Measurements from ENCODE around the gene AFAP1. TPM values are rescaled to one million over a fixed set of nuclear protein-coding genes. Genes with fewer than 3 reads are reported as not detected.

Gene AFAP1
- total and polyA plus RNA-seq, 2 of the 4 experiments (the other 2 are of a cell fraction): 48.2 to 80.9 TPM

GRCh38 chr4:7932287-7932686 lies 7.4 kb downstream of the AFAP1 start:
- in situ Hi-C loops (cut with MboI; ENCODE audit: low sequenced_read_pairs): no loop called here
- no peak overlapping the region for H2BK5ac ChIP-seq (ENCODE audit: low read depth, low read length, poor library complexity, severe bottlenecking)
- WGBS, 2 experiments (ENCODE audit: extremely low coverage in 2 of 2, insufficient read length in 1 of 2): no CpG with 5 or more reads among the region's 1 CpG
- no peak overlapping the region for H3K56ac ChIP-seq (ENCODE audit: extremely low read depth, insufficient read depth, low read length)
- ATAC-seq (ENCODE audit: low read depth) (no peak), DNase-seq (no peak)
- ChIA-PET POLR2A (ENCODE audit: unreplicated experiment) (no interaction called here), CTCF (interaction anchor here (0.9 to 1.2 kb wide), 2 partner anchors 14 to 127 kb away, joined by 3 read pairs; no protein-coding TSS in a partner anchor)
- H2BK20ac ChIP-seq (ENCODE audit: low read depth, low read length): no peak overlapping the region
- H3K4me2 ChIP-seq (ENCODE audit: low read depth, low read length): no peak overlapping the region
- H3K4me3 ChIP-seq (ENCODE audit: insufficient read depth, low read depth, low read length): no peak overlapping the region
- no peaks in the 10 kb centered on the region for H3K27me3 ChIP-seq (ENCODE audit: control insufficient read depth, insufficient read depth, low read length)
- dilution Hi-C loops (cut with HindIII; ENCODE audit: low sequenced_read_pairs, unreplicated experiment): no loop called here
- H4K5ac ChIP-seq (ENCODE audit: low read depth, low read length): no peak overlapping the region
- peaks cover 5 to 59% of the 10 kb centered on the region in 2 experiments; a peak in 2 of 4 replicates for H3K79me1 ChIP-seq (ENCODE audit: low read depth in 1 of 2, low read length in 2 of 2)
- peaks cover 90% of the 10 kb centered on the region for H4K20me1 ChIP-seq (ENCODE audit: insufficient read depth, low read length)
- H3K9ac ChIP-seq (ENCODE audit: low read depth, low read length): no peak overlapping the region
- no peak overlapping the region for H4K8ac ChIP-seq (ENCODE audit: low read depth in 2 of 2, low read length in 2 of 2)
- no peak overlapping the region for H3K18ac ChIP-seq (ENCODE audit: low read depth, low read length)
- H3K9me1 ChIP-seq (ENCODE audit: insufficient read depth, low read length): peaks cover 18% of the 10 kb centered on the region
- TF ChIP-seq CHD1 (IDR thresholded peaks at IDR 0.05; ENCODE audit: low read depth, low read length): no peak
- no peak for TF ChIP-seq MXI1 (IDR thresholded peaks at IDR 0.05; ENCODE audit: borderline replicate concordance, low read depth, low read length)
- TF ChIP-seq CTCF (conservative IDR thresholded peaks at IDR 0.05; ENCODE audit: low read depth, low read length): no peak
- no peak for TF ChIP-seq RAD21 (IDR thresholded peaks at IDR 0.05; ENCODE audit: low read length)
- no peak for TF ChIP-seq ELK1 (IDR thresholded peaks at IDR 0.05; ENCODE audit: borderline replicate concordance, low read depth, low read length)
- TF ChIP-seq POLR2A (IDR thresholded peaks at IDR 0.05; ENCODE audit: low read depth, low read length): no peak
- no peak for TF ChIP-seq RFX5 (IDR thresholded peaks at IDR 0.05; ENCODE audit: low read depth, low read length)
- TF ChIP-seq CEBPB (IDR thresholded peaks at IDR 0.05; ENCODE audit: low read depth, low read length): no peak
- TF ChIP-seq SMC3 (IDR thresholded peaks at IDR 0.05; ENCODE audit: low read depth, low read length): no peak
- no peak for TF ChIP-seq FOS (IDR thresholded peaks at IDR 0.05; ENCODE audit: low read depth, low read length)
- no peak for TF ChIP-seq RCOR1 (IDR thresholded peaks at IDR 0.05; ENCODE audit: insufficient replicate concordance, low read length)
- no peak for TF ChIP-seq USF2 (IDR thresholded peaks at IDR 0.05; ENCODE audit: low read depth, low read length)
- no peak for TF ChIP-seq NFE2L2 (IDR thresholded peaks at IDR 0.05; ENCODE audit: low read depth, low read length)
- TF ChIP-seq MAZ (IDR thresholded peaks at IDR 0.05; ENCODE audit: borderline replicate concordance, low read depth, low read length): no peak
- TF ChIP-seq BHLHE40 (IDR thresholded peaks at IDR 0.05; ENCODE audit: low read depth, low read length): no peak
- no peak for TF ChIP-seq MAFK (IDR thresholded peaks at IDR 0.05; ENCODE audit: low read depth, low read length)
- no peak overlapping the region for H4K91ac ChIP-seq (ENCODE audit: insufficient read depth, low read depth, low read length)
- no peak overlapping the region for H3K14ac ChIP-seq (replicated peaks; ENCODE audit: low read depth, low read length)
- H2BK120ac ChIP-seq (ENCODE audit: low read depth, low read length): no peak overlapping the region
- H3K4me1 ChIP-seq (ENCODE audit: control insufficient read depth, insufficient read depth, low read length): peaks cover 24% of the 10 kb centered on the region
- intact Hi-C loops (cut with micrococcal nuclease): no loop called here
- no peak overlapping the region for H3K23ac ChIP-seq (ENCODE audit: low read depth, low read length)
- no peak overlapping the region for H2BK15ac ChIP-seq (ENCODE audit: low read depth, low read length)
- BruUV-seq (replicated peaks): no TSS peak
- no peak overlapping the region for H2AK9ac ChIP-seq (replicated peaks; ENCODE audit: low read depth, low read length, poor library complexity)
- no peak overlapping the region for H2AFZ ChIP-seq (replicated peaks; ENCODE audit: low read length, poor library complexity)
- no peaks in the 10 kb centered on the region; the same call in 1 of the 2 replicates for H3K9me3 ChIP-seq (ENCODE audit: control insufficient read depth, insufficient read depth, low read length)
- no peak overlapping the region for H2AK5ac ChIP-seq (ENCODE audit: low read depth, low read length)
- no peak overlapping the region for H3K4ac ChIP-seq (ENCODE audit: low read depth, low read length)
- peaks cover 19% of the 10 kb centered on the region for H3K36me3 ChIP-seq (ENCODE audit: control insufficient read depth, insufficient read depth, low read length)
- H3K27ac ChIP-seq (ENCODE audit: insufficient read depth, low read length): no peak overlapping the region

All from IMR-90 (cell line).